Measurements from ENCODE around the gene DAPK3.

DAPK3 gene

DNA sequence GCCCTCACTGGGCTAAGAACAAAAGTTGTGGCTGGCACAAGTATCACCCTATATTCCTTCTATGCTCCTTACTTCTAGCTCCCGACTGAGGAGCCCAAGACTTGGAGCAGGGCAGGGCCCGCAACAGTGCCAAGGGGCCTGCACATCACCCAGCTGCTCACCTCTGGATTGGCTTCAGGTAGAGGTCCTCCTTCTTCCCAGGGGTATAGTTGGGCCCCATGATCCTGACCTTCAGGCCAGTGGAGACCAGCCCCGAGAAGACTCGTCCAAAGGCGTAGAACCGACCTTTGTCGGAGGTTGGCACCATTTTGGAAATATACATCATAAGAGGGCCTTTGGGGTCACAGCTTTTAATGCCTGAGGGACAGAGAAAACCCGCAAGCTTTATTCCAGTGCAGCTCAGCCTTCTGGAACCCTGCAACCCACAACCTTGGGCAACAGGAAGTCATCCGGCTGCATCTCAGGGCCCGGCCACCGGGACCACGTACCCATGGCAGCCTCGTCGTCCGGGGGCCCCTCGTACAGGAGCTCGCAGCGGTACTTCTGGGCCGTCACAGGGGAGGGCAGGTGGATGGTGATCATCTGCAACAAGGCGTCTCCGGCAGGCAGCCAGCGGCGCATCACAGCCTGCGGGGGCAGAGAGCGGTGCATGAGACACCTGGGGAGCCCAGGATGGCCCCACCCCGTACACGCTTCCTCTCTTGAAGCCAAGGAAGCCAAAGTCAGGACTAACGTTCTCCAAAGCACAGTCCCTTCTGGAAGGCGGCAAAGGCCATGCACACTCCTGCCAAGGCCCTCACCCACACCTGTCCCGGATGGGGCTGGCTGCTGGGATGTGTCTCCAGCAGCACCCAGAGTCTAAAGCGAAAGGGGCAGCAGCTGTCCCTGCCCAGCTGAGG is 9.7 kb upstream of the DAPK3 start:
- no peak overlapping the region for H3K27ac ChIP-seq
- no peak overlapping the region for H3K4me3 ChIP-seq (ENCODE audit: low read depth, low read length)
- in situ Hi-C loops (cut with HindIII; ENCODE audit: low pct_ligation_motif_present, low sequenced_read_pairs) = no loop called here
- TF ChIP-seq, protein P1, sequence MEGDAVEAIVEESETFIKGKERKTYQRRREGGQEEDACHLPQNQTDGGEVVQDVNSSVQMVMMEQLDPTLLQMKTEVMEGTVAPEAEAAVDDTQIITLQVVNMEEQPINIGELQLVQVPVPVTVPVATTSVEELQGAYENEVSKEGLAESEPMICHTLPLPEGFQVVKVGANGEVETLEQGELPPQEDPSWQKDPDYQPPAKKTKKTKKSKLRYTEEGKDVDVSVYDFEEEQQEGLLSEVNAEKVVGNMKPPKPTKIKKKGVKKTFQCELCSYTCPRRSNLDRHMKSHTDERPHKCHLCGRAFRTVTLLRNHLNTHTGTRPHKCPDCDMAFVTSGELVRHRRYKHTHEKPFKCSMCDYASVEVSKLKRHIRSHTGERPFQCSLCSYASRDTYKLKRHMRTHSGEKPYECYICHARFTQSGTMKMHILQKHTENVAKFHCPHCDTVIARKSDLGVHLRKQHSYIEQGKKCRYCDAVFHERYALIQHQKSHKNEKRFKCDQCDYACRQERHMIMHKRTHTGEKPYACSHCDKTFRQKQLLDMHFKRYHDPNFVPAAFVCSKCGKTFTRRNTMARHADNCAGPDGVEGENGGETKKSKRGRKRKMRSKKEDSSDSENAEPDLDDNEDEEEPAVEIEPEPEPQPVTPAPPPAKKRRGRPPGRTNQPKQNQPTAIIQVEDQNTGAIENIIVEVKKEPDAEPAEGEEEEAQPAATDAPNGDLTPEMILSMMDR (IDR thresholded peaks at IDR 0.05; ENCODE audit: low read depth, low read length, missing control alignments) = no peak
- H3K36me3 ChIP-seq (replicated peaks) = peaks cover 90% of the 10 kb centered on the region
- H3K27me3 ChIP-seq (replicated peaks) = no peaks in the 10 kb centered on the region
- no peak for DNase-seq

GRCh38 chr19:3979674-3980352 is 8.9 kb upstream of the DAPK3 start:
- DNase-seq = no peak
- H3K27ac ChIP-seq = no peak overlapping the region
- in situ Hi-C loops (cut with HindIII; ENCODE audit: low pct_ligation_motif_present, low sequenced_read_pairs) = no loop called here
- H3K36me3 ChIP-seq (replicated peaks) = peaks cover 97% of the 10 kb centered on the region
- H3K27me3 ChIP-seq (replicated peaks) = no peaks in the 10 kb centered on the region
- TF ChIP-seq, protein P1 (IDR thresholded peaks at IDR 0.05; ENCODE audit: low read depth, low read length, missing control alignments) = no peak
- H3K4me3 ChIP-seq (ENCODE audit: low read depth, low read length) = no peak overlapping the region

DNA sequence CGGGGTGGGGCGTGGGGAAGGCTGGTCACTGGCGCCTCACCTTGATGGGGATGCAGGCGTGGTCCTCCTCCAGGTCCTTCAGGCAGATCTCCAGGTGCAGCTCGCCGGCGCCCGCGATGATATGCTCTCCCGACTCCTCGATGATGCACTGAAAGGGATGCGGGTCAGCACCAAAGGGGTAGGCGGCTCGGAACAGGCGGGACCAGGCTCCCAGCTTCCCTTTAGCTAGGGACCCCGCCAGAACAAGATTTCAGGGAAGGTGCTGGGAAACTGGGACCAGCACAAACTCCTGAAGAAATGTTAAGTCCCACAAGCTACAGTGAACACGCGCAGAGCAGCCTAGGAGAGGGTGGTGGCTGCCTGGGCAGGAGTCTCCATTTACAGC is 8.4 kb upstream of the DAPK3 start:
- Histone ChIP-seq H3K4me3 (ENCODE audit: low read depth, low read length) (no peak overlapping the region), H3K27me3 (replicated peaks) (no peaks in the 10 kb centered on the region), H3K36me3 (replicated peaks) (peaks cover 91% of the 10 kb centered on the region), H3K27ac (no peak overlapping the region)
- in situ Hi-C loops (cut with HindIII; ENCODE audit: low pct_ligation_motif_present, low sequenced_read_pairs) = no loop called here
- no peak for DNase-seq
- TF ChIP-seq, protein P1 (IDR thresholded peaks at IDR 0.05; ENCODE audit: low read depth, low read length, missing control alignments) = no peak

- TF ChIP-seq, protein P1 (IDR thresholded peaks at IDR 0.05; ENCODE audit: low read depth, low read length, missing control alignments) = no peak
- H3K36me3 ChIP-seq (replicated peaks) = peaks cover 80% of the 10 kb centered on the region
- no peak for DNase-seq
- H3K27me3 ChIP-seq (replicated peaks) = no peaks in the 10 kb centered on the region
- in situ Hi-C loops (cut with HindIII; ENCODE audit: low pct_ligation_motif_present, low sequenced_read_pairs) = no loop called here
- H3K27ac ChIP-seq = no peak overlapping the region
- no peak overlapping the region for H3K4me3 ChIP-seq (ENCODE audit: low read depth, low read length)
These were observed 7.2 kb upstream of the DAPK3 start for GRCh38 chr19:3978145-3978544.

- TF ChIP-seq, protein P1 (IDR thresholded peaks at IDR 0.05; ENCODE audit: low read depth, low read length, missing control alignments) = peak; percentile 39
- Histone ChIP-seq H3K4me3 (ENCODE audit: low read depth, low read length) (no peak overlapping the region), H3K36me3 (replicated peaks) (peaks cover 76% of the 10 kb centered on the region), H3K27ac (no peak overlapping the region), H3K27me3 (replicated peaks) (no peaks in the 10 kb centered on the region)
- no peak for DNase-seq
- in situ Hi-C loops (cut with HindIII; ENCODE audit: low pct_ligation_motif_present, low sequenced_read_pairs) = no loop called here
These were observed 6.6 kb upstream of the DAPK3 start for GRCh38 chr19:3977242-3978143.

All from brain microvascular endothelial cell (primary cell).